ENCODE measurements around the gene BMPR2. TPM values are rescaled to one million over a fixed set of nuclear protein-coding genes. Genes with fewer than 3 reads are reported as not detected.
"Not testable (repeated sequence)": the region's sequence is repeated elsewhere in the genome, so short reads cannot be mapped to it uniquely, and the experiment has no call there.

BMPR2 gene
- total RNA-seq = 6.8 and 8.4 TPM in 2 replicates

- intact Hi-C loops (cut with micrococcal nuclease) = loop anchor here (1.0 to 5.0 kb wide), 16 partner anchors 79 to 1663 kb away; partner anchors contain the start of genes CD28, FAM117B, FZD7 and ICA1L
These were observed at the start of gene BMPR2 for GRCh38 chr2:202375609-202376408. TSS of gene BMPR2 (plus strand) at chr2:202376327. CDS start at chr2:202377475, 1,148 bp downstream.

GRCh38 chr2:202327858-202328257 lies 48.3 kb upstream of the BMPR2 start:
- intact Hi-C loops (cut with micrococcal nuclease) = no loop called here

GRCh38 chr2:202335791-202336467 lies 40.2 kb upstream of the BMPR2 start:
- intact Hi-C loops (cut with micrococcal nuclease) = no loop called here

- intact Hi-C loops (cut with micrococcal nuclease) = no loop called here
These were observed 39.0 kb upstream of the BMPR2 start for GRCh38 chr2:202337151-202337550.

- intact Hi-C loops (cut with micrococcal nuclease) = no loop called here
These were observed 38.3 kb upstream of the BMPR2 start for GRCh38 chr2:202337706-202338346.

GRCh38 chr2:202339071-202339870 lies 36.9 kb upstream of the BMPR2 start:
- intact Hi-C loops (cut with micrococcal nuclease) = no loop called here

- intact Hi-C loops (cut with micrococcal nuclease) = no loop called here
These were observed 31.9 kb upstream of the BMPR2 start for GRCh38 chr2:202344178-202344577.

- intact Hi-C loops (cut with micrococcal nuclease) = no loop called here
These were observed 29.9 kb upstream of the BMPR2 start for GRCh38 chr2:202346180-202346579.

GRCh38 chr2:202353430-202353829 lies 22.7 kb upstream of the BMPR2 start:
- intact Hi-C loops (cut with micrococcal nuclease) = no loop called here

- intact Hi-C loops (cut with micrococcal nuclease) = no loop called here
These were observed 20.1 kb upstream of the BMPR2 start for GRCh38 chr2:202355993-202356505.

- intact Hi-C loops (cut with micrococcal nuclease) = not testable (repeated sequence)
These were observed 17.2 kb upstream of the BMPR2 start for GRCh38 chr2:202358924-202359323.

- intact Hi-C loops (cut with micrococcal nuclease) = no loop called here
These were observed 15.5 kb upstream of the BMPR2 start for GRCh38 chr2:202360646-202361045.

GRCh38 chr2:202361108-202361507 lies 15.0 kb upstream of the BMPR2 start:
- intact Hi-C loops (cut with micrococcal nuclease) = no loop called here

GRCh38 chr2:202373490-202373889 lies 2.6 kb upstream of the BMPR2 start:
- intact Hi-C loops (cut with micrococcal nuclease) = no loop called here

- intact Hi-C loops (cut with micrococcal nuclease) = loop anchor here (2.0 kb wide), 1 partner anchor 732 kb away; the partner anchor contains the start of gene TMEM237
These were observed 1.7 kb upstream of the BMPR2 start for GRCh38 chr2:202374383-202374782.

- intact Hi-C loops (cut with micrococcal nuclease) = loop anchor here (1.0 to 5.0 kb wide), 7 partner anchors 78 to 1332 kb away; partner anchors contain the start of genes CD28, ICA1L, NOP58 and STRADB
These were observed 1.0 kb upstream of the BMPR2 start for GRCh38 chr2:202375033-202375608.

- intact Hi-C loops (cut with micrococcal nuclease) = loop anchor here (1.0 to 5.0 kb wide), 14 partner anchors 79 to 1663 kb away; partner anchors contain the start of genes CD28, FAM117B, FZD7 and ICA1L
These were observed 506 bp downstream of the BMPR2 start for GRCh38 chr2:202376460-202377206.

- intact Hi-C loops (cut with micrococcal nuclease) = loop anchor here (2.0 to 5.0 kb wide), 6 partner anchors 80 to 1330 kb away; partner anchors contain the start of genes CD28, ICA1L, STRADB and TRAK2
These were observed 1.2 kb downstream of the BMPR2 start for GRCh38 chr2:202377207-202377761.

GRCh38 chr2:202378001-202378400 lies 1.9 kb downstream of the BMPR2 start:
- intact Hi-C loops (cut with micrococcal nuclease) = loop anchor here (5.0 kb wide), 5 partner anchors 81 to 1329 kb away; partner anchors contain the start of genes CD28, ICA1L, STRADB and TRAK2
